ENCODE measurements around the gene PTGS1.
"Not testable (repeated sequence)": the region's sequence is repeated elsewhere in the genome, so short reads cannot be mapped to it uniquely, and the experiment has no call there.

Gene PTGS1

GRCh38 chr9:122360891-122361290 lies 9.9 kb upstream of the PTGS1 start:
- 100% methylated on average over 1 of the region's 8 CpGs for WGBS (ENCODE audit: insufficient coverage, insufficient read length)
- no peaks in the 10 kb centered on the region for H3K4me1 ChIP-seq (ENCODE audit: control insufficient read depth, insufficient read depth, low read length)
- no peaks in the 10 kb centered on the region for H3K9me3 ChIP-seq (ENCODE audit: control insufficient read depth, insufficient read depth, low read length)
- no peak overlapping the region for H3K27ac ChIP-seq (ENCODE audit: low read length)
- no peak overlapping the region for H3K4me3 ChIP-seq (ENCODE audit: low read length)
- DNase-seq (ENCODE audit: low read depth, low spot score), result no peak
- no peaks in the 10 kb centered on the region for H3K27me3 ChIP-seq (ENCODE audit: control insufficient read depth, insufficient read depth, low read length)
- H3K36me3 ChIP-seq (ENCODE audit: control insufficient read depth, insufficient read depth, low read length), result no peaks in the 10 kb centered on the region

GRCh38 chr9:122363131-122363530 lies 7.7 kb upstream of the PTGS1 start:
- not testable (repeated sequence) for H3K4me3 ChIP-seq (ENCODE audit: low read length); H3K27me3 ChIP-seq (ENCODE audit: control insufficient read depth, insufficient read depth, low read length); H3K4me1 ChIP-seq (ENCODE audit: control insufficient read depth, insufficient read depth, low read length); H3K9me3 ChIP-seq (ENCODE audit: control insufficient read depth, insufficient read depth, low read length); DNase-seq (ENCODE audit: low read depth, low spot score); H3K27ac ChIP-seq (ENCODE audit: low read length); H3K36me3 ChIP-seq (ENCODE audit: control insufficient read depth, insufficient read depth, low read length)
- WGBS (ENCODE audit: insufficient coverage, insufficient read length), result no CpG with 5 or more reads among the region's 12 CpGs

- no peak for DNase-seq (ENCODE audit: low read depth, low spot score)
- no peaks in the 10 kb centered on the region for H3K9me3 ChIP-seq (ENCODE audit: control insufficient read depth, insufficient read depth, low read length)
- no peaks in the 10 kb centered on the region; the same call in 1 of the 2 replicates for H3K27me3 ChIP-seq (ENCODE audit: control insufficient read depth, insufficient read depth, low read length)
- H3K4me1 ChIP-seq (ENCODE audit: control insufficient read depth, insufficient read depth, low read length), result no peaks in the 10 kb centered on the region
- H3K4me3 ChIP-seq (ENCODE audit: low read length), result no peak overlapping the region
- H3K27ac ChIP-seq (ENCODE audit: low read length), result no peak overlapping the region
- WGBS (ENCODE audit: insufficient coverage, insufficient read length), result 100% methylated on average over 2 of the region's 10 CpGs
- H3K36me3 ChIP-seq (ENCODE audit: control insufficient read depth, insufficient read depth, low read length), result no peaks in the 10 kb centered on the region
Measured at GRCh38 chr9:122364117-122364782, 6.6 kb upstream of the PTGS1 start.

- Histone ChIP-seq H3K4me1 (ENCODE audit: control insufficient read depth, insufficient read depth, low read length) (no peaks in the 10 kb centered on the region), H3K36me3 (ENCODE audit: control insufficient read depth, insufficient read depth, low read length) (no peaks in the 10 kb centered on the region), H3K27me3 (ENCODE audit: control insufficient read depth, insufficient read depth, low read length) (no peaks in the 10 kb centered on the region; the same call in none of the 2 replicates), H3K4me3 (ENCODE audit: low read length) (no peak overlapping the region), H3K9me3 (ENCODE audit: control insufficient read depth, insufficient read depth, low read length) (no peaks in the 10 kb centered on the region), H3K27ac (ENCODE audit: low read length) (no peak overlapping the region)
- DNase-seq (ENCODE audit: low read depth, low spot score), result no peak
- WGBS (ENCODE audit: insufficient coverage, insufficient read length), result no CpG with 5 or more reads among the region's 10 CpGs
Measured at GRCh38 chr9:122364783-122365150, 6.1 kb upstream of the PTGS1 start.

- Histone ChIP-seq H3K9me3 (ENCODE audit: control insufficient read depth, insufficient read depth, low read length) (no peaks in the 10 kb centered on the region), H3K4me1 (ENCODE audit: control insufficient read depth, insufficient read depth, low read length) (no peaks in the 10 kb centered on the region), H3K4me3 (ENCODE audit: low read length) (no peak overlapping the region), H3K27me3 (ENCODE audit: control insufficient read depth, insufficient read depth, low read length) (peaks cover 4% of the 10 kb centered on the region), H3K36me3 (ENCODE audit: control insufficient read depth, insufficient read depth, low read length) (no peaks in the 10 kb centered on the region), H3K27ac (ENCODE audit: low read length) (no peak overlapping the region)
- no peak for DNase-seq (ENCODE audit: low read depth, low spot score)
- no CpG with 5 or more reads among the region's 6 CpGs for WGBS (ENCODE audit: insufficient coverage, insufficient read length)
Measured at GRCh38 chr9:122366074-122366660, 4.7 kb upstream of the PTGS1 start.

GRCh38 chr9:122367065-122367464 lies 3.8 kb upstream of the PTGS1 start:
- no CpG with 5 or more reads among the region's 7 CpGs for WGBS (ENCODE audit: insufficient coverage, insufficient read length)
- peaks cover 2% of the 10 kb centered on the region for H3K4me1 ChIP-seq (ENCODE audit: control insufficient read depth, insufficient read depth, low read length)

GRCh38 chr9:122367774-122368460 lies 2.9 kb upstream of the PTGS1 start:
- H3K36me3 ChIP-seq (ENCODE audit: control insufficient read depth, insufficient read depth, low read length), result no peaks in the 10 kb centered on the region
- peaks cover 2% of the 10 kb centered on the region for H3K4me1 ChIP-seq (ENCODE audit: control insufficient read depth, insufficient read depth, low read length)
- no peaks in the 10 kb centered on the region for H3K9me3 ChIP-seq (ENCODE audit: control insufficient read depth, insufficient read depth, low read length)
- no peak overlapping the region for H3K27ac ChIP-seq (ENCODE audit: low read length)
- peaks cover 13% of the 10 kb centered on the region for H3K27me3 ChIP-seq (ENCODE audit: control insufficient read depth, insufficient read depth, low read length)
- no peak for DNase-seq (ENCODE audit: low read depth, low spot score)
- H3K4me3 ChIP-seq (ENCODE audit: low read length), result no peak overlapping the region
- WGBS (ENCODE audit: insufficient coverage, insufficient read length), result no CpG with 5 or more reads among the region's 6 CpGs

More at GRCh38 chr9:122367065-122367464, 3.8 kb upstream of the PTGS1 start:
- no peak overlapping the region for H3K27ac ChIP-seq (ENCODE audit: low read length)
- no peak for DNase-seq (ENCODE audit: low read depth, low spot score)
- H3K9me3 ChIP-seq (ENCODE audit: control insufficient read depth, insufficient read depth, low read length), result no peaks in the 10 kb centered on the region
- peaks cover 13% of the 10 kb centered on the region for H3K27me3 ChIP-seq (ENCODE audit: control insufficient read depth, insufficient read depth, low read length)
- no peak overlapping the region for H3K4me3 ChIP-seq (ENCODE audit: low read length)
- H3K36me3 ChIP-seq (ENCODE audit: control insufficient read depth, insufficient read depth, low read length), result no peaks in the 10 kb centered on the region

- DNase-seq (ENCODE audit: low read depth, low spot score), result no peak
Measured at GRCh38 chr9:122368642-122369041, 2.2 kb upstream of the PTGS1 start.

GRCh38 chr9:122370303-122370702 lies 521 bp upstream of the PTGS1 start:
- H3K4me3 ChIP-seq (ENCODE audit: low read length), result peak overlapping the region; percentile 3; the same call in 1 of the 2 replicates
- H3K36me3 ChIP-seq (ENCODE audit: control insufficient read depth, insufficient read depth, low read length), result no peaks in the 10 kb centered on the region
- no CpG with 5 or more reads among the region's 5 CpGs for WGBS (ENCODE audit: insufficient coverage, insufficient read length)
- peaks cover 2% of the 10 kb centered on the region for H3K4me1 ChIP-seq (ENCODE audit: control insufficient read depth, insufficient read depth, low read length)
- no peak for DNase-seq (ENCODE audit: low read depth, low spot score)
- H3K27me3 ChIP-seq (ENCODE audit: control insufficient read depth, insufficient read depth, low read length), result peaks cover 13% of the 10 kb centered on the region
- no peak overlapping the region for H3K27ac ChIP-seq (ENCODE audit: low read length)
- H3K9me3 ChIP-seq (ENCODE audit: control insufficient read depth, insufficient read depth, low read length), result no peaks in the 10 kb centered on the region

More at GRCh38 chr9:122368642-122369041, 2.2 kb upstream of the PTGS1 start:
- peaks cover 13% of the 10 kb centered on the region for H3K27me3 ChIP-seq (ENCODE audit: control insufficient read depth, insufficient read depth, low read length)
- H3K4me3 ChIP-seq (ENCODE audit: low read length), result no peak overlapping the region
- no peaks in the 10 kb centered on the region for H3K36me3 ChIP-seq (ENCODE audit: control insufficient read depth, insufficient read depth, low read length)
- H3K4me1 ChIP-seq (ENCODE audit: control insufficient read depth, insufficient read depth, low read length), result peaks cover 2% of the 10 kb centered on the region
- H3K9me3 ChIP-seq (ENCODE audit: control insufficient read depth, insufficient read depth, low read length), result no peaks in the 10 kb centered on the region
- H3K27ac ChIP-seq (ENCODE audit: low read length), result no peak overlapping the region
- WGBS (ENCODE audit: insufficient coverage, insufficient read length), result no CpG with 5 or more reads among the region's 1 CpG

GRCh38 chr9:122371846-122372245 lies 1.0 kb downstream of the PTGS1 start:
- Histone ChIP-seq H3K36me3 (ENCODE audit: control insufficient read depth, insufficient read depth, low read length) (no peaks in the 10 kb centered on the region), H3K4me1 (ENCODE audit: control insufficient read depth, insufficient read depth, low read length) (peaks cover 9% of the 10 kb centered on the region), H3K4me3 (ENCODE audit: low read length) (no peak overlapping the region), H3K27me3 (ENCODE audit: control insufficient read depth, insufficient read depth, low read length) (peaks cover 13% of the 10 kb centered on the region), H3K27ac (ENCODE audit: low read length) (no peak overlapping the region), H3K9me3 (ENCODE audit: control insufficient read depth, insufficient read depth, low read length) (no peaks in the 10 kb centered on the region)
- no CpG with 5 or more reads among the region's 8 CpGs for WGBS (ENCODE audit: insufficient coverage, insufficient read length)
- no peak for DNase-seq (ENCODE audit: low read depth, low spot score)
